Testis (tissue), 3 donors: Measurements from ENCODE around the gene CPLX4. TPM values are rescaled to one million over a fixed set of nuclear protein-coding genes. Genes with fewer than 3 reads are reported as not detected.

Source experiments
- DNase-seq: peaks from one replicate; pipeline ENCODE4 v3.0.0-alpha.2; 2019
- H3K27ac ChIP-seq, 2 donors: fragments of 200-600 bp; sonication (generic); one replicate each; pipeline ENCODE4 v1.5.1; 2019
- H3K27me3 ChIP-seq: fragments of 200-600 bp; sonication (generic); one replicate; pipeline ENCODE4 v1.5.1; 2019
- H3K36me3 ChIP-seq: fragments of 200-600 bp; sonication (generic); one replicate; pipeline ENCODE4 v1.5.1; 2017; ENCODE audit warnings: low read depth; ENCODE audit errors: missing control alignments
- H3K4me1 ChIP-seq: fragments of 200-600 bp; sonication (generic); one replicate; pipeline ENCODE4 v1.5.1; 2019
- H3K4me3 ChIP-seq, 2 donors: fragments of 200-600 bp; sonication (generic); one replicate each; pipeline ENCODE4 v1.5.1; 2017 to 2019
- H3K9me3 ChIP-seq: fragments of 200-600 bp; sonication (generic); one replicate; pipeline ENCODE4 v1.5.1; 2017
- CTCF ChIP-seq, 3 experiments: fragments of 450-650 bp in 2 of 3; fragments of 200-600 bp in 1 of 3; sonication (generic) in 1 of 3; IDR thresholded peaks; one replicate each; pipeline ENCODE4 v1.5.1; 2016 to 2019; ENCODE audit warnings: antibody characterized with exemption in 3 of 3, mild to moderate bottlenecking in 2 of 3, moderate library complexity in 1 of 3
- POLR2A ChIP-seq: fragments of 450-650 bp; IDR thresholded peaks from one replicate; pipeline ENCODE4 v1.6.1; 2017; ENCODE audit warnings: antibody characterized with exemption, mild to moderate bottlenecking, moderate library complexity
- WGBS, 2 donors: methylation state at CpG; one replicate each; pipeline ENCODE4 v1.1.5; 2018; 5-methylcytosine and 5-hydroxymethylcytosine counted together
- intact Hi-C: fragments of 100-400 bp; cut with DNase I; formaldehyde crosslinking; loops from one replicate; pipeline ENCODE4 v1.15.1; 2023; ENCODE audit warnings: low total_unique reads
- polyA plus RNA-seq: library from polyadenylated mRNA; stranded (reverse); fragments of 350-450 nt; fragmentation: Illumina TruSeq; extraction: RNeasy Lipid Tissue Mini Kit (QIAGEN cat#74804); gene quantifications from one replicate; pipeline ENCODE4 v1.2.3, GENCODE V29; 2014; ENCODE audit warnings: low read depth, low replicate concordance; ENCODE audit not compliant: insufficient read depth
- total RNA-seq, 2 donors: library from RNA; depleted of rRNA; stranded (reverse); fragments of >200 nt; gene quantifications; one replicate each; pipeline ENCODE4 v1.2.3, GENCODE V29; 2016

The CPLX4 gene
- total and polyA plus RNA-seq, 3 donors from 2014 or later, result 0.26 to 0.55 (median 0.31) TPM

DNA sequence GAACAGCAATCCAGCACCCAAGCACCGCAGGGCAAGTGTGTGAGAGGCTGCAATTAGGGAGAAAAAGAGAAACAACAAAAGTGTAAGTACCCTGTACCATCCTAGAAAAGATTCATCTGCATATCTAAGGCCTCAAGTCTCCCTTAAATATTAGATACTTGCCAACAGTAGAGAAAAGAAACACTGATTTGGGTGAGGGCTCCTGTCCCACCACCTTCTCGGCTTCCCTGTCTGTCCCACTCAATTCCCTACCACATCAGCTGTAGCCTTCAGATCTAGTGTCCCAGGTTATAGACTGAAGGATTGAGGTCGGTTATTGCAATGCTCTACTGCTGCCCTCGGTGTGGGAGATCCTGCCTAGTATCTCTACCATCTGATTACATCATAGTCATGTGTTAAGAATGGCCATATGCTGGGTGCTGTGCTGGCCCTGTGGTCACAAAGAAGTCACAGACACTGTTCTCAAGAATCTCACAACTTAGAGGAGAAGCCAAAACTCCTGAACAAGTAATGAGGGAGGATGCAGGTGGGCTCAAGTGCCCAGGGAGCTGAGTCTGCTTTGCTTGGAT lies 47.7 kb downstream of the CPLX4 start:
- TF ChIP-seq CTCF (IDR thresholded peaks at IDR 0.05) (no peak), POLR2A (no peak)
- Histone ChIP-seq H3K36me3 (no peaks in the 10 kb centered on the region), H3K27ac (no peak overlapping the region), H3K4me1 (peaks cover 12% of the 10 kb centered on the region), H3K9me3 (no peaks in the 10 kb centered on the region), H3K27me3 (peaks cover 4% of the 10 kb centered on the region), H3K4me3 (no peak overlapping the region)
- intact Hi-C loops, result no loop called here
- DNase-seq, result no peak
- 19 to 31% methylated on average over 4 of the region's 4 CpGs for WGBS, 2 donors

DNA sequence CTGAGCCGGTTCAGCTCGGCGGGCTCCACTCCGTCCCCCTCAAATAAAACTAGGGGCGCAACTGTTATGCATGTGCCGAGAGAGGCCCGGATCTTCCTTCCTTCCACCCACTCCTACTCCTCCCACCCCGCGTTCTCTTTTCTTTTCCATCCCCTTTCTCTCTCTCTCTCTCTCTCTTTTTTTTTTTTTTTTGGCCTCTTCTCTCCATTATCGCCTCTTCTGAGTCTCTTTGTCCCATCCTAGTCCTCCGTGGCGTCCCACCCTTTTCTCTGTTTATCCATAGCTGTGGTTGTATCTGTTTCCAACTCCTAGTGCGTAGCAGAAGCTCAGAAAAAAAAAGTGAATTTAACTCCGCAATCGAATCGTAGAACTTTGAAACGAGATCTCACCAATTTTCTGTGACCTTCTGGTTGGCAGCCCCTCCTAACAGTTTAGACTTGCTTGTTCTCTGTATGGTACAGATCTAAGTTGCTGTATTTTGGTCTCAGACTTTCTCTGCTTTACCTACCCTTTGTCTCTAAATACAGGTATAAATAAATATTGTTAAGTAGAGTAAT lies 48.8 kb downstream of the CPLX4 start:
- Histone ChIP-seq H3K4me3 (no peak overlapping the region), H3K27me3 (peaks cover 4% of the 10 kb centered on the region), H3K9me3 (no peaks in the 10 kb centered on the region), H3K36me3 (no peaks in the 10 kb centered on the region), H3K27ac (no peak overlapping the region), H3K4me1 (peaks cover 12% of the 10 kb centered on the region)
- no peak for DNase-seq
- no peak for TF ChIP-seq CTCF (IDR thresholded peaks at IDR 0.05)
- intact Hi-C loops, result no loop called here
- WGBS, 2 donors, result 4 to 11% methylated on average over 17 of the region's 17 CpGs

- Histone ChIP-seq H3K36me3 (no peaks in the 10 kb centered on the region), H3K9me3 (no peaks in the 10 kb centered on the region), H3K4me3 (peak overlapping the region in 1 of 2 donors; percentile 14), H3K27ac (no peak overlapping the region), H3K4me1 (peaks cover 12% of the 10 kb centered on the region), H3K27me3 (peaks cover 4% of the 10 kb centered on the region)
- TF ChIP-seq CTCF (IDR thresholded peaks at IDR 0.05), result no peak
- no peak for TF ChIP-seq POLR2A
- peak; percentile 65 for DNase-seq
- WGBS, 2 donors, result 1 to 2% methylated on average over 19 to 54 of the region's 90 CpGs
- intact Hi-C loops, result no loop called here
These were observed 49.5 kb downstream of the CPLX4 start for GRCh38 chr18:59268721-59269562.

DNA sequence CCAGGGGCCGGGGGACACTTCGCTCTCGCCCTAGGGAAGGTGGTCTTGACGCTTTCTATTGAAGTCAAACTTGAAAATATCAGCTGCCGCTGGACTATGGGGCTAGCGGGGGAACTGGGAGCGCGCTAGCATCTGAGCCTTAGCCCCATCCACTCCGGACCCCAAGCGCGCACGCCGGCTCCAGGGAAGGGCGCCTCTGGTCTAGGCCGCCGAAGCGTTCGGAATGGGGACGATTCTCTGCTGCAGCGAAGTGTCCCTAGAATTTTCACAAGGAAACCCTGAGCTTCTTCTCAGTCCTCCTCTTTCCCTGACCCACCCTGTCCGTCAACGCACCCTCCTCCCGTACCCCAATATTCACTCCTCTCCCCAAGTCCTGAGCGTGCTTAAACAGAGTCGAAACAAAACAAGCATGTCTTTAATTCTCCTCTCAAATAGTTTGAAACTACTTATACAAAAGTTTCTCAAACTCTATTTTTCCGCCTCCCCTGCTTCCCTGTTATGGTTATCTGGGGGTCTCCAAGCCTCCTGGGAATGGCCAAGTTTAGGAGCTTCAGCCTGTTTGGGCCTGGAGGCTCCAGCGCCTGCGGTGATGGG lies 50.2 kb downstream of the CPLX4 start:
- H3K4me3 ChIP-seq, result peak overlapping the region in 1 of 2 donors; percentile 14
- H3K4me1 ChIP-seq, result peaks cover 7% of the 10 kb centered on the region
- H3K9me3 ChIP-seq, result no peaks in the 10 kb centered on the region
- WGBS, 2 donors, result 5% methylated on average over 14 to 28 of the region's 28 CpGs
- no peaks in the 10 kb centered on the region for H3K36me3 ChIP-seq
- no peak for DNase-seq
- H3K27ac ChIP-seq, result no peak overlapping the region
- TF ChIP-seq CTCF (IDR thresholded peaks at IDR 0.05) (no peak), POLR2A (no peak)
- peaks cover 4% of the 10 kb centered on the region for H3K27me3 ChIP-seq
- intact Hi-C loops, result no loop called here
